GM19455 (cell line): Measurements from ENCODE around the gene UBE2C.

Source experiments
- ATAC-seq: cut with Tn5 transposase; IDR thresholded peaks from one replicate; pipeline ENCODE4 v1.9.1; 2021; ENCODE audit not compliant: unreplicated experiment

The UBE2C gene

DNA sequence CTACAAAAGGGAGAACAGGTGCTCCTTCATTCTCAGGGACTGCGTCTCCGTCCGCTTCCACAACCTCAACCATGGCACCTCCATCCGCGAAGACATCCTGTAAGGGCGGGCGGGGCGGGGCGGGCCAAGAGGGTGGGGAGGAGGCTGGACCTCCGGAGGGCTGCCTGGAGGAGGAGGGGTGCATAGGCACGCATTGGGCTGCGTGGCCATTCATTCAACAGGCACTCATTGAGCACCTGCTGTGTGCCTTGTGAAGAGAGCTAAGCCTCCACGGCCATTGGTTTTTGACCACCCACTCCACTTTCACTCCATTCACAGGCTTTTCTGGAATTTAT is 45.4 kb downstream of the UBE2C start:
- peak; percentile 31 for ATAC-seq

DNA sequence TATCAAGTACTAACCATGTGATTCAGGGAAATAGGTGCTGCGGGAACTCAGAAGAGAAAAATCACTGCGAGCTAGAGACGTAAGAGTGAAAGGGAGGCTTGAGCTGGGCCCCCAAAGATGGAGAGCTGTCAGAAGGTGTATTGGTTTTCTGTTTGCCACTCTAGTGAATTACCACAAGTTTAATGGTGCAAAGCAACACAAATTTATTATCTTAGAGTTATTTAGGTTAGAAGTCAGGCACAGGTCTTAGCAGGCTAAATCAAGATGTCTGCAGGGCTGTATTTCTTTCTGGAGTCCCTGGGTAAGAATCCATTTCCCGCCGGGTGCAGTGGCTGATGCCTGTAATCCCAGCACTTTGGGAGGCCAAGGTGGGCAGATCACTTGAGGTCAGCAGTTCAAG is 47.5 kb downstream of the UBE2C start:
- no peak for ATAC-seq

DNA sequence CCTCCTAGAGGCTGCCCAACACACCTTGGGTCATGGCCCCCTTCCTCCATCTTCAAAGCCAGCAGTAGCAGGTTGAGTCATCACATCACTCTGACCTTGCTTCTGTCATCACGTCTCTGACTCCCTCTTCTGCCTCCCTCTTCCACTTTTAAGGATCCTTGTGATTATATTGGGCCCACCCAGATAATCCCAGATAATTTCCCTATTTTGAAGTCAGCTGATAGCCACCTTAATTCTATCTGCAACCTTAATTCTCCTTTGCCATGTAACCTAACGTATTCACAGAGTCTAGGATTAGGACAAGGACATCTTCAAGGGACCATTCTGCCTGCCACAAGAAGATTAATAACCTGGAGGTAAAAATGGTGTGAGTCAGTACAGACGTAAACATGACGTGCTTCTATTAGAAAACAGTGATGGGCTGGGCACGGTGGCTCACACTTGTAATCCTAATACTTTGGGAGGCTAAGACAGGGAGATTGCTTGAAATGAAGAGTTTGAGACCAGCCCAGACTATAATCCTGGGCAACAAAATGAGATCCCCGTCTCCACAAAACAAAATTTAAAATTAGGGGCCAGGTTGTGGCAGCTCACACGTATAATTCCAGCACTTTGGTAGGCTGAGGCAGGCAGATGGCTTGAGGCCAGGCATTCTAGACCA is 48.2 kb downstream of the UBE2C start:
- ATAC-seq = no peak

DNA sequence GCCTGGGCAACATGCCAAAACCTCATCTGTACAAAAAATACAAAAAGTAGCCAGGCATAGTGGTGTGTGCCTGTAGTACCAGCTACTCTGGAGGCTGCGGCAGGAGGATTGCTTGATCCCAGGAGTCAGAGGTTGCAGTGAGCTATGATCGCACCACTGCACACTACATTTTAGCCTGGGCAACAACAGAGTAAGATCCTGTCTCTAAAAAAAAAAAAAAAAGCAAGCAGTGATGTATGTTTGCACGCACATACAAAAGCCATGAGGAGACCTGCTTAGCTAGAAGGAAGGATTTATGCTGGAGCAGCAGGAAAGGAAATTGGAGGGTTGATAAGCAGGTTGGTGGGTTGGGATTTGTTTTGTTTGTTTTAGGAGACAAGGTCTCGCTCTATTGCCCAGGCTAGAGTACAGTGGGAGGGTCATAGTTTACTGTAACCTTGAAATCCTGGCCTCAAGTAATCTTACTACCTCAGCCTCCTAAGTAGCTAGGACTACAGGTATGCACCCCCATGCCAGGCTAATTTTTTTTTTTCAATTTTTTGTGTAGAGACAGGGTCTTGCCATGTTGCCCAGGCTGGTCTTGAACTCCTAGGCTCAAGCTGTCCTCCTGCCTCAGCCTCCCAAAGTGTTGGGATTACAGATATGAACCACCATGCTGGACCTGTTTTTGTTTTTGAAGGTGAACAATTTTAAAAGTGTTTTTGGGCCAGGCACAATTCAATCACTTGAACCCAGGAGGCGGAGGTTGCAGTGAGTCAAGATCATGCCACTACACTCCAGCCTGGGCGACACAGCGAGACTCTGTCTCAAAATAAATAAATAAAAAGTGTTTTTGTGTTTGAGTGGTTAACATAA is 49.0 kb downstream of the UBE2C start:
- no peak for ATAC-seq

DNA sequence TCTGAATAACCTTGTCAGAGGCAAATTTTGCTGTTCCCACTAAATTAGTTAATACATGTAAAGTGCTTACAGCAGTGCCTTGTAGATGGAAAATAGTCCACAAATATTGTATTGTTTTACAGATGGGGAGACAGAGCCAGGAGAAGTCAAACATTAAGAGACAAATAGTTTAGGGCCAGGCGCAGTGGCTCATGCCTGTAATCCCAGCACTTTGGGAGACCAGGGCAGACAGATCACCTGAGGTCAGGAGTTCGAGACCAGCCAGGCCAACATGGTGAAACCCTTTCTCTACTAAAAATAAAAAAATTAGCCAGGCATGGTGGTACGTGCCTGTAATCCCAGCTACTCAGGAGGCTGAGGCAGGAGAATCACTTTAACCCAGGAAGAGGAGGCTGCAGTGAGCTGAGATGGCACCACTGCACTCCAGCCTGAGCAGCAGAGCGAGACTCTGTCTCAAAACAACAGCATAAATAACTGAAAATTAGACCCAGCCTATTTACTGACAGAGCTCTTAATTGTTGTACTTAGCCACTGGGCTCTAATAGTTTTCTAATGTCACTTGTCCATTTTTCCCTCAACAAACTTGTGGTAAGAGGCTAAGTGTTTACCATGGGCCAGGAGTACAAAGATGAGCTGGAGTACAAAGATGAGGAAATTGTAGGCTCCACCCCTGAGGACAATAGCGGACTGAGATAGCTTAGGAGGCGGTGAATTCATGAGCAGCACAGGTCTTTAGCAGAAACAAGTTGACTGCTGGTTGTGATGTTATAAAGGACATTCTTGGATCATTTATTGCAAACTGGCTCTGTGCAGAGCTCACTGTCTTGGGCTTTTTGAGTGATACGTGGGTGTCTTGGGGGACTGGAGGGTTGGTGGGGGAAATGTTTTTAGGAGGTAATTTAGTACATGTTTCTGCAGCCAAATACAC is 51.4 kb downstream of the UBE2C start:
- ATAC-seq = no peak

DNA sequence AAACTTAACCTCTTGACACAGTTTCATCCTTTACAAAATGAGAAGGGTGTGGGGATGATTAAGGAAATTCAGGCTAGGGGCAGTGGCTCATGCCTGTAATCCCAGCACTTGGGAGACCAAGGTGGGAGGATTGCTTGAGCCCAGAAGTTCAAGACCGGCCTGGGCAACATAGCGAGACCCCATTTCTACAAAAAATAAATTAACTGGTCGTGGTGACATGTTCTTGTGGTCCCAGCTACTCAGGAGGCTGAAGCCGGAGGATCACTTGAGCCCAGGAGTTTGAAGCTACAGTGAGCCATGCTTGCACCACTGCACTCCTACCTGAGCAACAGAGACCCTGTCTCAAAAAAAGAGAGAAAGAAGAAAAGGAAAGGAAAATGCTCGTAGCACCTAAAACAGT is 54.0 kb downstream of the UBE2C start:
- no peak for ATAC-seq
